ENCODE results near the gene CEMIP.

Gene CEMIP

GRCh38 chr15:80780416-80781221 lies 1.4 kb downstream of the CEMIP start:
- no peak for DNase-seq (ENCODE audit: low read depth)
- H3K4me3 ChIP-seq (ENCODE audit: low read depth, low read length), result no peak overlapping the region
- no peak for TF ChIP-seq CTCF (IDR thresholded peaks at IDR 0.05; ENCODE audit: low read depth, low read length, missing control alignments)

GRCh38 chr15:80783260-80783659 lies 4.1 kb downstream of the CEMIP start:
- no peak for TF ChIP-seq CTCF (IDR thresholded peaks at IDR 0.05; ENCODE audit: low read depth, low read length, missing control alignments)
- H3K4me3 ChIP-seq (ENCODE audit: low read depth, low read length), result no peak overlapping the region
- DNase-seq (ENCODE audit: low read depth), result no peak

- no peak overlapping the region for H3K4me3 ChIP-seq (ENCODE audit: low read depth, low read length)
- DNase-seq (ENCODE audit: low read depth), result no peak
- TF ChIP-seq CTCF (IDR thresholded peaks at IDR 0.05; ENCODE audit: low read depth, low read length, missing control alignments), result no peak
Measured at GRCh38 chr15:80785335-80785734, 6.2 kb downstream of the CEMIP start.

GRCh38 chr15:80785811-80786354 lies 6.7 kb downstream of the CEMIP start:
- no peak overlapping the region for H3K4me3 ChIP-seq (ENCODE audit: low read depth, low read length)
- no peak for TF ChIP-seq CTCF (IDR thresholded peaks at IDR 0.05; ENCODE audit: low read depth, low read length, missing control alignments)
- DNase-seq (ENCODE audit: low read depth), result no peak

- H3K4me3 ChIP-seq (ENCODE audit: low read depth, low read length), result no peak overlapping the region
- no peak for DNase-seq (ENCODE audit: low read depth)
- no peak for TF ChIP-seq CTCF (IDR thresholded peaks at IDR 0.05; ENCODE audit: low read depth, low read length, missing control alignments)
Measured at GRCh38 chr15:80787316-80787715, 8.1 kb downstream of the CEMIP start.

GRCh38 chr15:80788536-80788935 lies 9.4 kb downstream of the CEMIP start:
- no peak for DNase-seq (ENCODE audit: low read depth)
- no peak for TF ChIP-seq CTCF (IDR thresholded peaks at IDR 0.05; ENCODE audit: low read depth, low read length, missing control alignments)

GRCh38 chr15:80789296-80789695 lies 10.1 kb downstream of the CEMIP start:
- TF ChIP-seq CTCF (IDR thresholded peaks at IDR 0.05; ENCODE audit: low read depth, low read length, missing control alignments), result no peak
- H3K4me3 ChIP-seq (ENCODE audit: low read depth, low read length), result no peak overlapping the region
- DNase-seq (ENCODE audit: low read depth), result no peak

More at GRCh38 chr15:80788536-80788935, 9.4 kb downstream of the CEMIP start:
- H3K4me3 ChIP-seq (ENCODE audit: low read depth, low read length), result no peak overlapping the region
